Measurements from ENCODE around the gene HACL1.
"Not testable (repeated sequence)": the region's sequence is repeated elsewhere in the genome, so short reads cannot be mapped to it uniquely, and the experiment has no call there.

Gene HACL1

GRCh38 chr3:15578289-15578867 is 23.0 kb downstream of the HACL1 start:
- no peak for DNase-seq

- no peak for DNase-seq
Observed at GRCh38 chr3:15576475-15576874, 24.9 kb downstream of the HACL1 start.

GRCh38 chr3:15575446-15575845 is 25.9 kb downstream of the HACL1 start:
- no peak for DNase-seq

GRCh38 chr3:15572138-15572537 is 29.2 kb downstream of the HACL1 start:
- DNase-seq, result no peak

GRCh38 chr3:15563190-15563589 is 38.2 kb downstream of the HACL1 start:
- DNase-seq, result no peak

DNA sequence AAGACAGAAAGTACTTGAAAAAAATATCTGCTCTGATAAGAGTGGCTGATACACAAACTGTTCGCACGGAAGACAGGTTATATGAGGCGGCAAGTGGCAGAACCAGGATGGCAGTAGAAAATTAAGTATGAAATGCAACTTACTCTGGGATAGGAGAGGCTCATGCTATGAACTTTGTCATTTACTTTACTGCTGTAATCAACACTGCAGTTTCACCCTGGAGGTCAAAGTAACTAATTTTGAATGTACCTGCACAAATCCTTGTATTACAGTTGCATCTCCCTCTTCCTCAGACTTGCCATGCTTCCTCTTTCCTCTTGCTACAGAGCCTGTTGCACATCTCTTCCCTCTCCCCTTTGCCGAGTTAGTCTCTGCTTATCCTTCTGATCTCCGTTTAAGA is 38.8 kb downstream of the HACL1 start:
- no peak for DNase-seq

- no peak for DNase-seq
Observed at GRCh38 chr3:15558581-15558980, 42.8 kb downstream of the HACL1 start.

GRCh38 chr3:15557511-15557946 is 43.8 kb downstream of the HACL1 start:
- peak; percentile 55 for DNase-seq

GRCh38 chr3:15556512-15556911 is 44.9 kb downstream of the HACL1 start:
- DNase-seq, result no peak

GRCh38 chr3:15553749-15554148 is 47.6 kb downstream of the HACL1 start:
- DNase-seq, result no peak

DNA sequence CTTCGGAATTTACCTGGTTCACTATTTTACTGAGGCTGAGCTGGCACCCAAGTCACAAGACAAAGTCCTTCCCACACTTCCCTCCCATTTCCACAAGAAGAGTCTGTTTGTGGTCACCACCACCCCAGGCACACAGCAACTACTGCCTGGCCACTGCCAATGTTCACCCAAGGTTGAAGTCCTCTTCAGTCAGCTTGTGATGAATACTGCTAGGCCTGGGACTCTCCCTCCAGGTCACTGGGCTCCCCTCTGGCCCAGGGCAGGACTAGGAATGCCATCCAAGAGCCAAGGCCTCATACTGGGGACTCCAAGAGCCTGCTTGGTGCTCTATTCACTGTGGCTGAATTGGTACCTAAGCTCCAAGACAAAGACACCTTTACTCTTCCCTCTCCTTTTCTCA is 49.5 kb downstream of the HACL1 start:
- no peak for DNase-seq

DNA sequence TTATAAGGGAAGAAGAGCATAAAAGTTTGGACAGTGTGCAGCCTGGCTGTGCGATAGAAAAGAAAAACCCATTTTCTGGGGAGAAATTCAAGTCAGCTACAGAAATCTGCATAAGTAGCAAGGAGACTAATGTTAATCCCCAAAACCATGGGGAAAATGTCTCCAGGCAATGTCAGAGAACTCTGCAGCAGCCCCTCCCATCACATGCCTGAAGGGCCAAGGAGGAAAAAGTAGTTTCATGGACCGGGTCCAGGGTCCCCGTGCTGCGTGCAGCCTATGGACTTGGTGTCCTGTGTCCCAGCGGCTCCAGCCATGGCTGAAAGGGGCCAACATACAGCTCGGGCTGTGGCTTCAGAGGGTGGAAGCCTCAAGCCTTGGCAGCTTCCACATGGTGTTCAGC is 51.5 kb downstream of the HACL1 start:
- no peak for DNase-seq

GRCh38 chr3:15542614-15543013 is 58.8 kb downstream of the HACL1 start:
- no peak for DNase-seq

- no peak for DNase-seq
Observed at GRCh38 chr3:15541371-15541770, 60.0 kb downstream of the HACL1 start.

DNA sequence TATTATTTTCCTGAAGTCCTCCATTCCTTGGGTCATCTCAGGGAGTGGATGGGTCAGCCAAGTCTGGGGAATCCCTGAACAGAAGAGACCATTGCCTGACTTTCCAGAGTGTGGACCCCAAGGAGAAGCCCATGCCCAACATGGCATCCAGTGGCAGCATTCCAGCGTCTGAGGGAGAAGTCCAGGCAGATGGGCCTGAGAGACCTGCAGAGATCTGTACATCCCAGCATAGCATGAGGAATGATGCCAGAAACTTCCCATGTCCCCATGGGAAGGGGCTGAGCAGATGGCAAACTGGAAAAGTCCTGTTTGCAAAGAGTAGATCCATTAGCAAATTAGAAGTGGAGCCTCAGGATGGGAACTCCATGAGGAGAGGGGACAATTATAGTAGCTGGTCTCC is 62.3 kb downstream of the HACL1 start:
- no peak for DNase-seq

GRCh38 chr3:15538345-15538744 is 63.0 kb downstream of the HACL1 start:
- no peak for DNase-seq

GRCh38 chr3:15536856-15537255 is 64.5 kb downstream of the HACL1 start:
- no peak for DNase-seq

- no peak for DNase-seq
Observed at GRCh38 chr3:15535732-15536131, 65.6 kb downstream of the HACL1 start.

GRCh38 chr3:15532614-15533013 is 68.8 kb downstream of the HACL1 start:
- not testable (repeated sequence) for DNase-seq

DNA sequence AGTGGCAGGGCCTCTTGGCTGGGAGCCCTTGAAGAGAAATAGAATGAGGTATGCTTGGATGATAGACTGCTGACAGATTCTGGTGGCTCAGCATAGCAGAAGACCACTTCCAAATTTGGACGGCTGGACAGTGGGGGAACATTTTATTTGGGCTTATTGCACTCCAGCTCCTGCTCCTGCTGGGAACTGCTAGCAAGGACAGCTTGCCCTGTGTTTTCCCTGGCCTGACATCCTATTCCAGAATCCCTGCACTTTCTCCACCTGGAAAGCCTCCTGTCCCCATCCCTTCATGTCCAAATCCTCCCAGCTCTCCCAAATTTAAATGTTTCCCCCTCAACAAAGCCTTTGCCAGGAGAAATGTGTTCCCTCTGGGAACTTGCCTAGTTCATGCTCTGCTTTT is 70.0 kb downstream of the HACL1 start:
- no peak for DNase-seq

GRCh38 chr3:15528854-15529537 is 72.4 kb downstream of the HACL1 start:
- no peak for DNase-seq

GRCh38 chr3:15527031-15527459 is 74.3 kb downstream of the HACL1 start:
- DNase-seq, result peak; percentile 43

DNA sequence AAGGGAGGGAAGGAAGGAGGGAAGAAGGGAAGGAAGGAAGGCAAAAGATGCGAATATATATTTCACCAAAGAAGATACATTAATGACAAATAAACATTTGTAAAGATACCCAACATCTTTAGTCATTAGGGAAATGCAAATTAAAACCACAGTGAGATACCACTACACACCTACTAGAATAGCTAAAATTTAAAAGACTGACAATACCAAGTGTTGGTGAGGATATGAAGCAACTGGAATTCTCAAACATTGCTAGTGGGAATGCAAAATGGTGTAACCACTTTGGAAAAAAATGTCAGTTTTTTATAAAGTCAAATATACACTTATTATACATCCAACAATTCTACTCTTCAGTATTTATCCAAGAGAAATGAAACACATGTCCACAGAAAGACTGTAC is 75.6 kb downstream of the HACL1 start:
- no peak for DNase-seq

- DNase-seq, result no peak
Observed at GRCh38 chr3:15523660-15524417, 77.5 kb downstream of the HACL1 start.
